ENCODE results near the gene USP4.
A peak's percentile ranks its signal among the peaks of the same experiment; 100 is the strongest.

Gene USP4

GRCh38 chr3:49276475-49277382 is 63.1 kb downstream of the USP4 start, which contains the start of gene C3orf62:
Gene C3orf62 (minus strand): TSS chr3:49277232. CDS start chr3:49276872, 360 bp downstream.
- peak within 1 kb of the TSS; percentile 54 for H3K4me3 ChIP-seq (replicated peaks; ENCODE audit: low read depth, low read length)
- no peak for TF ChIP-seq CTCF (IDR thresholded peaks at IDR 0.05; ENCODE audit: low read length, missing control alignments)
- DNase-seq (ENCODE audit: low read depth): peak; percentile 84

- no peak overlapping the region for H3K4me3 ChIP-seq (replicated peaks; ENCODE audit: low read depth, low read length)
- no peak for TF ChIP-seq CTCF (IDR thresholded peaks at IDR 0.05; ENCODE audit: low read length, missing control alignments)
- DNase-seq (ENCODE audit: low read depth): no peak
These were observed 65.9 kb downstream of the USP4 start for GRCh38 chr3:49273825-49274532.

GRCh38 chr3:49271047-49271446 is 68.8 kb downstream of the USP4 start:
- DNase-seq (ENCODE audit: low read depth): no peak
- TF ChIP-seq CTCF (IDR thresholded peaks at IDR 0.05; ENCODE audit: low read length, missing control alignments): no peak
- no peak overlapping the region for H3K4me3 ChIP-seq (replicated peaks; ENCODE audit: low read depth, low read length)

GRCh38 chr3:49270156-49270500 is 69.7 kb downstream of the USP4 start:
- TF ChIP-seq CTCF (IDR thresholded peaks at IDR 0.05; ENCODE audit: low read length, missing control alignments): no peak
- no peak overlapping the region for H3K4me3 ChIP-seq (replicated peaks; ENCODE audit: low read depth, low read length)
- no peak for DNase-seq (ENCODE audit: low read depth)

- TF ChIP-seq CTCF (IDR thresholded peaks at IDR 0.05; ENCODE audit: low read length, missing control alignments): no peak
- H3K4me3 ChIP-seq (replicated peaks; ENCODE audit: low read depth, low read length): no peak overlapping the region
These were observed 70.3 kb downstream of the USP4 start for GRCh38 chr3:49269443-49270155.

GRCh38 chr3:49266410-49267095 is 73.3 kb downstream of the USP4 start:
- peak; percentile 71 for DNase-seq (ENCODE audit: low read depth)
- TF ChIP-seq CTCF (IDR thresholded peaks at IDR 0.05; ENCODE audit: low read length, missing control alignments): no peak
- no peak overlapping the region for H3K4me3 ChIP-seq (replicated peaks; ENCODE audit: low read depth, low read length)

More at GRCh38 chr3:49269443-49270155, 70.3 kb downstream of the USP4 start:
- no peak for DNase-seq (ENCODE audit: low read depth)

Measured in fibroblast of pulmonary artery (primary cell).